HEK293 (cell line): ENCODE data around the gene CASP7.

Experiments
- CTCF ChIA-PET: fragments of 350-600 bp; formaldehyde crosslinking; extraction: SDS; loops from one replicate; lab custom pipeline; 2021; ENCODE audit warnings: antibody characterized with exemption; lab: Yijun Ruan, JAX
- POLR2A ChIA-PET: fragments of 300-600 bp; formaldehyde crosslinking; extraction: SDS; loops from one replicate; lab custom pipeline; 2020; ENCODE audit warnings: antibody characterized with exemption, inconsistent platforms; lab: Yijun Ruan, JAX
- H3K27ac ChIP-seq: fragments of 200-500 bp; sonication (Bioruptor generic); 2 replicates; pipeline ENCODE4 v1.5.1; 2014; ENCODE audit warnings: low read depth, low read length, control low read depth, inconsistent platforms; ENCODE audit errors: extremely low read depth
- H3K36me3 ChIP-seq, 2 experiments: fragments of 200-500 bp in 1 of 2; sonication (Bioruptor generic) in 1 of 2; 1 replicate in 1 of 2; 2 replicates in 1 of 2; pipeline ENCODE4 v1.5.1; 2014 to 2017; ENCODE audit warnings: inconsistent platforms in 2 of 2, low read length in 2 of 2; ENCODE audit not compliant: control insufficient read depth in 2 of 2, insufficient read depth in 1 of 2
- H3K4me1 ChIP-seq: fragments of 200-500 bp; sonication (Bioruptor generic); 2 replicates; pipeline ENCODE4 v1.5.1; 2014; ENCODE audit warnings: mild to moderate bottlenecking, low read length, inconsistent platforms; ENCODE audit not compliant: control insufficient read depth, insufficient read depth
- H3K4me3 ChIP-seq: 2 replicates; pipeline ENCODE4 v1.5.1; 2011; ENCODE audit warnings: low read depth, mild to moderate bottlenecking, control low read depth, low read length, moderate library complexity
- H3K9me3 ChIP-seq: fragments of 200-500 bp; sonication (Bioruptor generic); 2 replicates; pipeline ENCODE4 v1.5.1; 2014; ENCODE audit warnings: low read depth, low read length, inconsistent platforms; ENCODE audit not compliant: control insufficient read depth, insufficient read depth
- MZF1 ChIP-seq: fragments of 450-650 bp; formaldehyde crosslinking; IDR thresholded peaks from 2 replicates; pipeline ENCODE4 v1.5.1; 2017; ENCODE audit warnings: missing biosample characterization, missing genetic modification characterization, borderline replicate concordance
- OSR2 ChIP-seq: fragments of 450-650 bp; formaldehyde crosslinking; IDR thresholded peaks from 2 replicates; pipeline ENCODE4 v1.5.1; 2016; ENCODE audit warnings: missing biosample characterization, missing genetic modification characterization
- SETDB1 ChIP-seq: IDR thresholded peaks from one replicate; pipeline ENCODE4 v1.6.1; 2017; ENCODE audit warnings: mild to moderate bottlenecking, low read length, moderate library complexity, mixed read lengths; ENCODE audit not compliant: insufficient read length
- TRIM28 ChIP-seq: IDR thresholded peaks from 2 replicates; pipeline ENCODE4 v1.6.1; 2011; ENCODE audit warnings: low read length, control low read depth, borderline replicate concordance
- ZBTB17 ChIP-seq: fragments of 450-650 bp; formaldehyde crosslinking; IDR thresholded peaks from 2 replicates; pipeline ENCODE4 v1.5.1; 2016; ENCODE audit warnings: missing biosample characterization, missing genetic modification characterization
- ZNF132 ChIP-seq: fragments of 450-650 bp; formaldehyde crosslinking; IDR thresholded peaks from 2 replicates; pipeline ENCODE4 v1.5.1; 2017; ENCODE audit warnings: missing biosample characterization, missing genetic modification characterization, borderline replicate concordance
- ZNF146 ChIP-seq: fragments of 450-650 bp; formaldehyde crosslinking; IDR thresholded peaks from 2 replicates; pipeline ENCODE4 v1.5.1; 2016; ENCODE audit warnings: missing biosample characterization, missing genetic modification characterization
- ZNF202 ChIP-seq: fragments of 450-650 bp; formaldehyde crosslinking; IDR thresholded peaks from 2 replicates; pipeline ENCODE4 v1.5.1; 2016; ENCODE audit warnings: missing biosample characterization, missing genetic modification characterization, borderline replicate concordance
- ZNF354C ChIP-seq: fragments of 450-650 bp; formaldehyde crosslinking; IDR thresholded peaks from 2 replicates; pipeline ENCODE4 v1.5.1; 2016; ENCODE audit warnings: missing biosample characterization, missing genetic modification characterization, low read depth, borderline replicate concordance
- ZNF37A ChIP-seq: fragments of 450-650 bp; IDR thresholded peaks from 2 replicates; pipeline ENCODE4 v1.5.1; 2018; ENCODE audit warnings: missing biosample characterization, missing genetic modification characterization
- ZNF423 ChIP-seq: fragments of 450-650 bp; formaldehyde crosslinking; IDR thresholded peaks from 2 replicates; pipeline ENCODE4 v1.5.1; 2016; ENCODE audit warnings: missing biosample characterization, missing genetic modification characterization
- ZNF473 ChIP-seq: fragments of 450-650 bp; formaldehyde crosslinking; IDR thresholded peaks from 2 replicates; pipeline ENCODE4 v1.5.1; 2017; ENCODE audit warnings: missing biosample characterization, missing genetic modification characterization
- ZNF549 ChIP-seq: fragments of 450-650 bp; IDR thresholded peaks from 2 replicates; pipeline ENCODE4 v1.5.1; 2018; ENCODE audit warnings: missing biosample characterization, missing genetic modification characterization, mild to moderate bottlenecking, inconsistent platforms, moderate library complexity
- ZNF670 ChIP-seq: fragments of 450-650 bp; formaldehyde crosslinking; IDR thresholded peaks from 2 replicates; pipeline ENCODE4 v1.5.1; 2016; ENCODE audit warnings: missing biosample characterization, missing genetic modification characterization, low read depth
- ZNF777 ChIP-seq: fragments of 450-650 bp; formaldehyde crosslinking; IDR thresholded peaks from 2 replicates; pipeline ENCODE4 v1.5.1; 2017; ENCODE audit warnings: missing biosample characterization, missing genetic modification characterization, borderline replicate concordance
- ZNF830 ChIP-seq: fragments of 450-650 bp; IDR thresholded peaks from 2 replicates; pipeline ENCODE4 v1.5.0; 2018; ENCODE audit warnings: missing biosample characterization, missing genetic modification characterization, low read depth, mild to moderate bottlenecking, moderate library complexity
- ZNF843 ChIP-seq: fragments of 450-650 bp; formaldehyde crosslinking; IDR thresholded peaks from 2 replicates; pipeline ENCODE4 v1.5.1; 2016; ENCODE audit warnings: missing biosample characterization, missing genetic modification characterization
- TF ChIP-seq, protein P1 (sequence below): fragments of 450-650 bp; formaldehyde crosslinking; IDR thresholded peaks from 2 replicates; pipeline ENCODE4 v1.5.1; 2016; ENCODE audit warnings: missing biosample characterization, missing genetic modification characterization
- TF ChIP-seq, protein P2 (sequence below): fragments of 450-650 bp; formaldehyde crosslinking; IDR thresholded peaks from 2 replicates; pipeline ENCODE4 v1.5.1; 2016; ENCODE audit warnings: missing biosample characterization, missing genetic modification characterization, borderline replicate concordance
- TF ChIP-seq, protein P3 (sequence below): fragments of 450-650 bp; formaldehyde crosslinking; IDR thresholded peaks from 2 replicates; pipeline ENCODE4 v1.5.1; 2016; ENCODE audit warnings: missing biosample characterization, missing genetic modification characterization
- TF ChIP-seq, protein P4 (sequence below): fragments of 450-650 bp; formaldehyde crosslinking; IDR thresholded peaks from 2 replicates; pipeline ENCODE4 v1.5.1; 2016; ENCODE audit warnings: missing biosample characterization, missing genetic modification characterization
- TF ChIP-seq, protein P5 (sequence below): fragments of 450-650 bp; formaldehyde crosslinking; IDR thresholded peaks from 2 replicates; pipeline ENCODE4 v1.5.1; 2016; ENCODE audit warnings: missing biosample characterization, missing genetic modification characterization

The CASP7 gene

DNA sequence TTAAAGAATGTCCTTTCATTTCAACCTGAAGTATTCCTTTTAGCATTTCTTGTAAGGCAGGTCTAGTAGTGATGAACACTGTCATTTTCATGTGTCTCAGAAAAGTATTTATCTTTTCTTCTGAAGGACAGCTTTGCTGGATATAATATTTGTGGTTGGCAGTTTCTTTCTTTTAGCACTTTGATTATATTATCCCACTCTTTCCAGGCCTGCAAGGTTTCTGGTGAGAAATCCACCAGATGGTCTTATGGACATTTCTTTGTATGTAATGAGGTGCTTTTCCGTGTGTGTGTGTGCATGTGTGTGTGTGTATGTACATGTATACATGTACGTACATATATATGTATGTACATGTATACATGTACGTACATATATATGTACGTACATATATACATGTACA is 7.3 kb downstream of the CASP7 start:
- POLR2A ChIA-PET: interaction anchor here (1.1 kb wide), 1 partner anchor 8 kb away, joined by 3 read pairs; no protein-coding TSS in a partner anchor
- H3K36me3 ChIP-seq: peaks cover 6% of the 10 kb centered on the region in 2 experiments; a peak in 1 of 3 replicates
- H3K9me3 ChIP-seq: peaks cover 3% of the 10 kb centered on the region; the same call in 1 of the 2 replicates
- no peak overlapping the region for H3K4me3 ChIP-seq
- H3K27ac ChIP-seq: no peak overlapping the region
- TF ChIP-seq ZNF354C (tag by site-specific recombination) (no peak), ZNF843 (tag by site-specific recombination) (no peak), OSR2 (tag by site-specific recombination) (no peak), ZNF473 (tag by site-specific recombination) (no peak), MZF1 (no peak), ZNF777 (tag by site-specific recombination) (no peak), ZNF670 (no peak), ZBTB17 (tag by site-specific recombination) (no peak), ZNF146 (tag by site-specific recombination) (no peak), ZNF423 (tag by site-specific recombination) (no peak), ZNF132 (tag by site-specific recombination) (no peak), ZNF830 (tag by site-specific recombination) (no peak), SETDB1 (peak; percentile 98), TRIM28 (peak; percentile 92), ZNF549 (0 out of 2 replicates have a peak, but pooled peaks have one; percentile 24), ZNF37A (tag by site-specific recombination) (no peak), ZNF202 (tag by site-specific recombination) (no peak)
- TF ChIP-seq, protein P1, sequence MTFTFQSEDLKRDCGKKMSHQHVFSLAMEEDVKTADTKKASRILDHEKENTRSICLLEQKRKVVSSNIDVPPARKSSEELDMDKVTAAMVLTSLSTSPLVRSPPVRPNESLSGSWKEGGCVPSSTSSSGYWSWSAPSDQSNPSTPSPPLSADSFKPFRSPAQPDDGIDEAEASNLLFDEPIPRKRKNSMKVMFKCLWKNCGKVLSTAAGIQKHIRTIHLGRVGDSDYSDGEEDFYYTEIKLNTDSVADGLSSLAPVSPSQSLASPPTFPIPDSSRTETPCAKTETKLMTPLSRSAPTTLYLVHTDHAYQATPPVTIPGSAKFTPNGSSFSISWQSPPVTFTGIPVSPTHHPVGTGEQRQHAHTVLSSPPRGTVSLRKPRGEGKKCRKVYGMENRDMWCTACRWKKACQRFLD (tag by site-specific recombination): no peak
- TF ChIP-seq, protein P2, sequence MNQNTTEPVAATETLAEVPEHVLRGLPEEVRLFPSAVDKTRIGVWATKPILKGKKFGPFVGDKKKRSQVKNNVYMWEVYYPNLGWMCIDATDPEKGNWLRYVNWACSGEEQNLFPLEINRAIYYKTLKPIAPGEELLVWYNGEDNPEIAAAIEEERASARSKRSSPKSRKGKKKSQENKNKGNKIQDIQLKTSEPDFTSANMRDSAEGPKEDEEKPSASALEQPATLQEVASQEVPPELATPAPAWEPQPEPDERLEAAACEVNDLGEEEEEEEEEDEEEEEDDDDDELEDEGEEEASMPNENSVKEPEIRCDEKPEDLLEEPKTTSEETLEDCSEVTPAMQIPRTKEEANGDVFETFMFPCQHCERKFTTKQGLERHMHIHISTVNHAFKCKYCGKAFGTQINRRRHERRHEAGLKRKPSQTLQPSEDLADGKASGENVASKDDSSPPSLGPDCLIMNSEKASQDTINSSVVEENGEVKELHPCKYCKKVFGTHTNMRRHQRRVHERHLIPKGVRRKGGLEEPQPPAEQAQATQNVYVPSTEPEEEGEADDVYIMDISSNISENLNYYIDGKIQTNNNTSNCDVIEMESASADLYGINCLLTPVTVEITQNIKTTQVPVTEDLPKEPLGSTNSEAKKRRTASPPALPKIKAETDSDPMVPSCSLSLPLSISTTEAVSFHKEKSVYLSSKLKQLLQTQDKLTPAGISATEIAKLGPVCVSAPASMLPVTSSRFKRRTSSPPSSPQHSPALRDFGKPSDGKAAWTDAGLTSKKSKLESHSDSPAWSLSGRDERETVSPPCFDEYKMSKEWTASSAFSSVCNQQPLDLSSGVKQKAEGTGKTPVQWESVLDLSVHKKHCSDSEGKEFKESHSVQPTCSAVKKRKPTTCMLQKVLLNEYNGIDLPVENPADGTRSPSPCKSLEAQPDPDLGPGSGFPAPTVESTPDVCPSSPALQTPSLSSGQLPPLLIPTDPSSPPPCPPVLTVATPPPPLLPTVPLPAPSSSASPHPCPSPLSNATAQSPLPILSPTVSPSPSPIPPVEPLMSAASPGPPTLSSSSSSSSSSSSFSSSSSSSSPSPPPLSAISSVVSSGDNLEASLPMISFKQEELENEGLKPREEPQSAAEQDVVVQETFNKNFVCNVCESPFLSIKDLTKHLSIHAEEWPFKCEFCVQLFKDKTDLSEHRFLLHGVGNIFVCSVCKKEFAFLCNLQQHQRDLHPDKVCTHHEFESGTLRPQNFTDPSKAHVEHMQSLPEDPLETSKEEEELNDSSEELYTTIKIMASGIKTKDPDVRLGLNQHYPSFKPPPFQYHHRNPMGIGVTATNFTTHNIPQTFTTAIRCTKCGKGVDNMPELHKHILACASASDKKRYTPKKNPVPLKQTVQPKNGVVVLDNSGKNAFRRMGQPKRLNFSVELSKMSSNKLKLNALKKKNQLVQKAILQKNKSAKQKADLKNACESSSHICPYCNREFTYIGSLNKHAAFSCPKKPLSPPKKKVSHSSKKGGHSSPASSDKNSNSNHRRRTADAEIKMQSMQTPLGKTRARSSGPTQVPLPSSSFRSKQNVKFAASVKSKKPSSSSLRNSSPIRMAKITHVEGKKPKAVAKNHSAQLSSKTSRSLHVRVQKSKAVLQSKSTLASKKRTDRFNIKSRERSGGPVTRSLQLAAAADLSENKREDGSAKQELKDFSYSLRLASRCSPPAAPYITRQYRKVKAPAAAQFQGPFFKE (tag by site-specific recombination): no peak
- TF ChIP-seq, protein P3, sequence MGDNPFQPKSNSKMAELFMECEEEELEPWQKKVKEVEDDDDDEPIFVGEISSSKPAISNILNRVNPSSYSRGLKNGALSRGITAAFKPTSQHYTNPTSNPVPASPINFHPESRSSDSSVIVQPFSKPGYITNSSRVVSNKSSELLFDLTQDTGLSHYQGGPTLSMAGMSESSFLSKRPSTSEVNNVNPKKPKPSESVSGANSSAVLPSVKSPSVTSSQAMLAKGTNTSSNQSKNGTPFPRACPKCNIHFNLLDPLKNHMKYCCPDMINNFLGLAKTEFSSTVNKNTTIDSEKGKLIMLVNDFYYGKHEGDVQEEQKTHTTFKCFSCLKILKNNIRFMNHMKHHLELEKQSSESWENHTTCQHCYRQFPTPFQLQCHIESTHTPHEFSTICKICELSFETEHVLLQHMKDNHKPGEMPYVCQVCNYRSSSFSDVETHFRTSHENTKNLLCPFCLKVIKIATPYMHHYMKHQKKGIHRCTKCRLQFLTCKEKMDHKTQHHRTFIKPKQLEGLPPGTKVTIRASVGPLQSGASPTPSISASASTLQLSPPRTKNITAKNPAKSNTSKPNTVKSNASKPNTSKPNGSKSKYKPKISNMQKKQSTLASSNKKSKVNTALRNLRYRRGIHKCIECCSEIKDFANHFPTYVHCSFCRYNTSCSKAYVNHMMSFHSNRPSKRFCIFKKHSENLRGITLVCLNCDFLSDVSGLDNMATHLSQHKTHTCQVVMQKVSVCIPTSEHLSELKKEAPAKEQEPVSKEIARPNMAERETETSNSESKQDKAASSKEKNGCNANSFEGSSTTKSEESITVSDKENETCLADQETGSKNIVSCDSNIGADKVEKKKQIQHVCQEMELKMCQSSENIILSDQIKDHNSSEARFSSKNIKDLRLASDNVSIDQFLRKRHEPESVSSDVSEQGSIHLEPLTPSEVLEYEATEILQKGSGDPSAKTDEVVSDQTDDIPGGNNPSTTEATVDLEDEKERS (tag by site-specific recombination): no peak
- TF ChIP-seq, protein P4, sequence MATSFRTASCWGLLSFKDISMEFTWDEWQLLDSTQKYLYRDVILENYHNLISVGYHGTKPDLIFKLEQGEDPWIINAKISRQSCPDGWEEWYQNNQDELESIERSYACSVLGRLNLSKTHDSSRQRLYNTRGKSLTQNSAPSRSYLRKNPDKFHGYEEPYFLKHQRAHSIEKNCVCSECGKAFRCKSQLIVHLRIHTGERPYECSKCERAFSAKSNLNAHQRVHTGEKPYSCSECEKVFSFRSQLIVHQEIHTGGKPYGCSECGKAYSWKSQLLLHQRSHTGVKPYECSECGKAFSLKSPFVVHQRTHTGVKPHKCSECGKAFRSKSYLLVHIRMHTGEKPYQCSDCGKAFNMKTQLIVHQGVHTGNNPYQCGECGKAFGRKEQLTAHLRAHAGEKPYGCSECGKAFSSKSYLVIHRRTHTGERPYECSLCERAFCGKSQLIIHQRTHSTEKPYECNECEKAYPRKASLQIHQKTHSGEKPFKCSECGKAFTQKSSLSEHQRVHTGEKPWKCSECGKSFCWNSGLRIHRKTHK (tag by site-specific recombination): no peak
- TF ChIP-seq, protein P5, sequence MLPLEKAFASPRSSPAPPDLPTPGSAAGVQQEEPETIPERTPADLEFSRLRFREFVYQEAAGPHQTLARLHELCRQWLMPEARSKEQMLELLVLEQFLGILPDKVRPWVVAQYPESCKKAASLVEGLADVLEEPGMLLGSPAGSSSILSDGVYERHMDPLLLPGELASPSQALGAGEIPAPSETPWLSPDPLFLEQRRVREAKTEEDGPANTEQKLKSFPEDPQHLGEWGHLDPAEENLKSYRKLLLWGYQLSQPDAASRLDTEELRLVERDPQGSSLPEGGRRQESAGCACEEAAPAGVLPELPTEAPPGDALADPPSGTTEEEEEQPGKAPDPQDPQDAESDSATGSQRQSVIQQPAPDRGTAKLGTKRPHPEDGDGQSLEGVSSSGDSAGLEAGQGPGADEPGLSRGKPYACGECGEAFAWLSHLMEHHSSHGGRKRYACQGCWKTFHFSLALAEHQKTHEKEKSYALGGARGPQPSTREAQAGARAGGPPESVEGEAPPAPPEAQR (tag by site-specific recombination): no peak
- CTCF ChIA-PET: interaction anchor here (0.7 to 1.8 kb wide), 3 partner anchors 17 to 433 kb away, joined by 3 to 5 read pairs (median 3); no protein-coding TSS in a partner anchor
- no peaks in the 10 kb centered on the region; the same call in 1 of the 2 replicates for H3K4me1 ChIP-seq
